Measurements from ENCODE around the gene EXOC6B.

DNA sequence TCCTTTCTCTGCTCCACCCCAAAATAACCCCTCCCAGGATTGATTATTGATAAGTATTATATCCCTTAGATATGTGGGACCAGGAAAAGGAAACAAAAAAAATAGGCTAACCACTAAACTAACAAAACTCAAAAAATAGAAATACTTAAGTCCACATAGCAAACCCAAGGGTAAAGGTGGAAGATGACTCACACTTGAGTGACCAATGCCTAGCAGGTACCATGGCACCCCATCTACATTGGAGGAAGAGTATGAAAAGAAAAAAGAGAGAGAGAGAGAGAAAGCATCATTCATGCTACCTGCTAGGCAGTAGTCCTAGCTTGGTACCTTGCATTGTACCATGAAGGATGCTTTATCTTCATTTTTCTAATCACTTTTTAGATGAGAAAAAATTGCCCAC is 6.3 kb downstream of the EXOC6B start:
- TF ChIP-seq ETV6 (IDR thresholded peaks at IDR 0.05; ENCODE audit: borderline replicate concordance in 1 of 2, low read depth in 2 of 2, low read length in 1 of 2) (no peak), ETV6 (CRISPR knock-in tag; IDR thresholded peaks at IDR 0.05; ENCODE audit: borderline replicate concordance) (no peak)
- TF ChIP-seq, protein P1, sequence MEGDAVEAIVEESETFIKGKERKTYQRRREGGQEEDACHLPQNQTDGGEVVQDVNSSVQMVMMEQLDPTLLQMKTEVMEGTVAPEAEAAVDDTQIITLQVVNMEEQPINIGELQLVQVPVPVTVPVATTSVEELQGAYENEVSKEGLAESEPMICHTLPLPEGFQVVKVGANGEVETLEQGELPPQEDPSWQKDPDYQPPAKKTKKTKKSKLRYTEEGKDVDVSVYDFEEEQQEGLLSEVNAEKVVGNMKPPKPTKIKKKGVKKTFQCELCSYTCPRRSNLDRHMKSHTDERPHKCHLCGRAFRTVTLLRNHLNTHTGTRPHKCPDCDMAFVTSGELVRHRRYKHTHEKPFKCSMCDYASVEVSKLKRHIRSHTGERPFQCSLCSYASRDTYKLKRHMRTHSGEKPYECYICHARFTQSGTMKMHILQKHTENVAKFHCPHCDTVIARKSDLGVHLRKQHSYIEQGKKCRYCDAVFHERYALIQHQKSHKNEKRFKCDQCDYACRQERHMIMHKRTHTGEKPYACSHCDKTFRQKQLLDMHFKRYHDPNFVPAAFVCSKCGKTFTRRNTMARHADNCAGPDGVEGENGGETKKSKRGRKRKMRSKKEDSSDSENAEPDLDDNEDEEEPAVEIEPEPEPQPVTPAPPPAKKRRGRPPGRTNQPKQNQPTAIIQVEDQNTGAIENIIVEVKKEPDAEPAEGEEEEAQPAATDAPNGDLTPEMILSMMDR (IDR thresholded peaks at IDR 0.05 in 2 of 3, conservative IDR thresholded peaks at IDR 0.05 in 1 of 3; ENCODE audit: insufficient read depth in 2 of 3, low read depth in 1 of 3, low read length in 3 of 3): no peak

All from K562 (cell line).